ENCODE data around the gene DBN1.

Gene DBN1

DNA sequence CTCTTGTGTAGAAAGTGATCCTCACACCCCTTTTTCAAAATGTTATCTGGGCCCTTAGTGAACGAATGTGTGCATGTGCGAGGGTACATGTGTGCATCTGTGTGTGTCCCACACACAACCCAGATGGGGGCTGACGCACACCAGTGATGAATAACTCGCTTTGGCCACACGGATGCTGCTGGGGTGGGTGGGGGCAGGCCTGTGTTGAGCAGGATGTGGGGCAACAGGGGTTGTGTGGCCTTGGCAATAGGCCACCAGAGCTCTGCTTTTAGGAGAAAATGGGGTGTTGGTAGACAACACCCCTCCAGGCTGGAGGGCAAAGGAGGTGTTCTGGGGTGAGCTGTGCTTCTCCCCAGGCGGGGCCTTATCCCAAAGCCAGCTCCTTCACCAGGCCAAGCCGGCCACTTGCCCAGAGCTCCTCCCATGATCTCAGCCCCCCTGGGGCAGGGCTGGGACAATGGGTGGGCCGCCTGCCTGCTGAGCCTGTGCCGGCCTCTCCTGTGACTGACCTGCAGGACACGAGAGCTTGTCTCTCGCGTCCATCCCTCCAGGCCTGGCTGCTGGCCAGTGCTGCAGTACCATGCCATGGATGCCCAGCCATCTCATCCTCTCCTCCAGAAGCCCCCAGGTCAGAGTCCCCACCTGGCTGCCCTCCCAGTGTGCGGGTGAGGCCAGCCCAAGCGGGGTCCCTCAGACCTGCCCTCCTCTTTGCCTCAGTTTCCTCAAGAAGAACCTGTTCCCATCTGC is 1.7 kb downstream of the DBN1 start:
- peaks cover 30% of the 10 kb centered on the region for H3K79me1 ChIP-seq (ENCODE audit: low read depth, low read length)
- no peak overlapping the region for H3K14ac ChIP-seq (ENCODE audit: low read length)
- peak overlapping the region; percentile 94 to 96 for H3K4me3 ChIP-seq (ENCODE audit: low read length in 2 of 2)
- no peak overlapping the region for H2AFZ ChIP-seq (ENCODE audit: low read length)
- H2BK5ac ChIP-seq (ENCODE audit: low read length), result peak overlapping the region; percentile 95
- peaks cover 39 to 58% of the 10 kb centered on the region in 2 donors for H3K36me3 ChIP-seq (replicated peaks in 1 of 2; ENCODE audit: control insufficient read depth in 2 of 2, insufficient read depth in 2 of 2, low read length in 2 of 2)
- no peak overlapping the region for H3K23ac ChIP-seq (ENCODE audit: low read depth, low read length, poor library complexity)
- peak overlapping the region; percentile 38 for H3K27ac ChIP-seq (replicated peaks; ENCODE audit: low read length)
- peak overlapping the region; percentile 68 for H2AK5ac ChIP-seq (ENCODE audit: low read depth, low read length)
- peak overlapping the region; percentile 87 for H3K4me2 ChIP-seq (ENCODE audit: insufficient read depth, low read length, poor library complexity, severe bottlenecking)
- H4K8ac ChIP-seq (ENCODE audit: low read depth, low read length), result no peak overlapping the region
- no peak overlapping the region for H4K91ac ChIP-seq (ENCODE audit: low read depth, low read length, poor library complexity)
- WGBS, 2 donors (ENCODE audit: extremely low coverage in 2 of 2, insufficient read length in 2 of 2, insufficient replicate concordance in 1 of 2), result no CpG with 5 or more reads among the region's 14 CpGs
- H2BK12ac ChIP-seq (ENCODE audit: low read length), result no peak overlapping the region
- peaks cover 0 to 3% of the 10 kb centered on the region in 2 donors for H3K9me3 ChIP-seq (replicated peaks in 1 of 2; ENCODE audit: control insufficient read depth in 2 of 2, insufficient read depth in 1 of 2, low read depth in 1 of 2, low read length in 2 of 2)
- no peak overlapping the region for H3K4ac ChIP-seq (ENCODE audit: low read length)
- peak overlapping the region; percentile 95 for H3K9ac ChIP-seq (ENCODE audit: low read depth, low read length, poor library complexity)
- H3K18ac ChIP-seq (ENCODE audit: low read length), result peak overlapping the region; percentile 99
- H3K4me1 ChIP-seq (ENCODE audit: control insufficient read depth in 2 of 2, insufficient read depth in 1 of 2, low read depth in 1 of 2, low read length in 2 of 2), result peaks cover 41 to 44% of the 10 kb centered on the region in 2 donors
- peak overlapping the region; percentile 93 for H2BK120ac ChIP-seq (ENCODE audit: low read depth, low read length)
- H2BK15ac ChIP-seq (ENCODE audit: low read length), result no peak overlapping the region
- no peak for DNase-seq (ENCODE audit: low spot score)
- H3K27me3 ChIP-seq (ENCODE audit: control insufficient read depth in 3 of 3, insufficient read depth in 3 of 3, low read depth in 1 of 3, low read length in 3 of 3), result no peaks in the 10 kb centered on the region

DNA sequence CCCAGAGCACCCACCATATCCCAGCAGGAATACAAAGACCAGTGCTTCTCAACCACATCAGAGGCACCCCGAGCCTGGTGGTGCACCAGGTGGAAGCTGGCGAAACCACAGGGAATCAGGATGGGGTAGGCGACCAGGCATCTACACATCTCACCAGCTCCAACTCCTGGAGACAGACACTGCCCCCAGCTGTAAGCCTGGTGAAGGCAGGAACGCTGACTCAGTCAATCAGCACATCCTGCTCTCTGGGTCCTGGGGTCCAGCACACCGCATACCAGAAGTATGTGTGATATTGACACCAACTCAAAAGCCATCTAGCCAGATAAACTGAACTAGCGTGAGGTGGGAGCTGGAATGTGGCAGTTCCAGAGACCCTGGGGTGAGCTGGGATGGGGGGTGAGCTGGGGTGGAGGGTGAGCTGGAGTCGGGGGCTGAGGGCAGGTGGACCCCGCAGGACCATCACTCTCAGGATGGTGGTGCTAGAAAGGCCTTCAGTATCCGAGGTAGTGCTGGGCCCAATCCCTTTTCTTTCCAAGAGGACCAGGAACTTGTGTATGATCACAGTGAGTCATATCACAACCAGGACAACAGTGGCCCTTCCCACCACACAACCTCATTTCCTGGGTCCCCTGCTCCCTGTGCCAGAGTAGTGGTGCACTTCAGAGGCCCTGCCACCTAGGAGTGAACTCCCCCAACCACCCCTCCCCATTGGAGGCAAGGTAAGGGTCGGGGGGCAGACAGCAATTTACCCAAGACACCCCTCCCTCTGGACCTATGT is 2.5 kb downstream of the DBN1 start:
- H3K36me3 ChIP-seq (replicated peaks in 1 of 2; ENCODE audit: control insufficient read depth in 2 of 2, insufficient read depth in 2 of 2, low read length in 2 of 2), result peaks cover 47 to 67% of the 10 kb centered on the region in 2 donors

DNA sequence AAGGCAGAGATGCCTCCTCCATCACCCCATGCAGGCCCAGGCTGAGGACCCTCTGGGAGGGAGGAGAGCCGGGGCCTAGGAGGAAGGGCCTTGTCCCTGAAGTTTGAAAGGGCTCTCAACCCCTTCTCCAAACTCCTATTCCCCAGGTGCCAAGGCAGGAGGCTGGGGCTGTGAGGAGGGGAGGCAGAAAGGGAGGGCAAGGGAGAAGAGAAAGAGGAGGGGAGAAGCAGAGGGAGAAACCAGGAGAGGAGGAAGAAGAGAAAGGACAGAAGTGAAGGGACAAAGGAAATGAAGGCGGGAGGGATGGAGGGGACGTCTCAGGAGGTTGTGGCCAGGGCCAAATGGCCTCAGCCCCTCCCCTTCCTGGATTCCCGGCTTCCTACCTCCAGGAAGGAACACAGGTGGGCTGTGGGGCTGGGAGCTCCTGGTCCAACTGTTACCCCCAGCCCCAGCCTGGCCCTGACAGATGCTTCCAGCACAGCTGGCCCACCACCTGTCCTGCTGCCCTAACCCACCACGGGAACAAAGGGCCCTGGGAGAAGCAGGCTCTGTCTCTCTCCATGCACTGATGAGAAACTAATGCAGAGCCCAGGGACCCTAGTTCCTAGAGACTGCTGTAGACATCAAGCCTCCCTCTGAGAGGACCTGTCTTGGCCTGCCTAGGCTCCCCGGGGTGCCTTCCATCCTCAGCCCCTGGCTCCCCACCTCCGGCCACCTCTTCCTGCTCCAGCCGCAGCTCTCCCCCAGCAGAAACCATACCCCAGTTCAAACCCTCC is 3.5 kb downstream of the DBN1 start:
- no peak overlapping the region for H2BK12ac ChIP-seq (ENCODE audit: low read length)
- peak overlapping the region; percentile 73 for H3K18ac ChIP-seq (ENCODE audit: low read length)
- no peak overlapping the region for H3K14ac ChIP-seq (ENCODE audit: low read length)
- peak overlapping the region; percentile 33 for H3K27ac ChIP-seq (replicated peaks; ENCODE audit: low read length)
- H2BK120ac ChIP-seq (ENCODE audit: low read depth, low read length), result no peak overlapping the region
- no peak overlapping the region for H3K4me2 ChIP-seq (ENCODE audit: insufficient read depth, low read length, poor library complexity, severe bottlenecking)
- H3K4me3 ChIP-seq (ENCODE audit: low read length in 2 of 2), result no peak overlapping the region
- peak overlapping the region; percentile 33 for H2AK5ac ChIP-seq (ENCODE audit: low read depth, low read length)
- H3K4ac ChIP-seq (ENCODE audit: low read length), result no peak overlapping the region
- no peak for DNase-seq (ENCODE audit: low spot score)
- no peak overlapping the region for H2BK15ac ChIP-seq (ENCODE audit: low read length)
- H3K36me3 ChIP-seq (replicated peaks in 1 of 2; ENCODE audit: control insufficient read depth in 2 of 2, insufficient read depth in 2 of 2, low read length in 2 of 2), result peaks cover 54 to 77% of the 10 kb centered on the region in 2 donors
- no CpG with 5 or more reads among the region's 8 CpGs for WGBS, 2 donors (ENCODE audit: extremely low coverage in 2 of 2, insufficient read length in 2 of 2, insufficient replicate concordance in 1 of 2)
- no peak overlapping the region for H4K91ac ChIP-seq (ENCODE audit: low read depth, low read length, poor library complexity)
- peak overlapping the region; percentile 64 for H3K9ac ChIP-seq (ENCODE audit: low read depth, low read length, poor library complexity)
- H2AFZ ChIP-seq (ENCODE audit: low read length), result no peak overlapping the region
- H3K79me1 ChIP-seq (ENCODE audit: low read depth, low read length), result peaks cover 33% of the 10 kb centered on the region
- H3K9me3 ChIP-seq (replicated peaks in 1 of 2; ENCODE audit: control insufficient read depth in 2 of 2, insufficient read depth in 1 of 2, low read depth in 1 of 2, low read length in 2 of 2), result peaks cover 12 to 13% of the 10 kb centered on the region in 2 donors
- H3K4me1 ChIP-seq (ENCODE audit: control insufficient read depth in 2 of 2, insufficient read depth in 1 of 2, low read depth in 1 of 2, low read length in 2 of 2), result peaks cover 41 to 44% of the 10 kb centered on the region in 2 donors
- no peaks in the 10 kb centered on the region for H3K27me3 ChIP-seq (ENCODE audit: control insufficient read depth in 3 of 3, insufficient read depth in 3 of 3, low read depth in 1 of 3, low read length in 3 of 3)
- no peak overlapping the region for H3K23ac ChIP-seq (ENCODE audit: low read depth, low read length, poor library complexity)
- peak overlapping the region; percentile 40 for H2BK5ac ChIP-seq (ENCODE audit: low read length)
- H4K8ac ChIP-seq (ENCODE audit: low read depth, low read length), result no peak overlapping the region

More for the DNA sequence above, 2.5 kb downstream of the DBN1 start:
- no peak overlapping the region for H4K8ac ChIP-seq (ENCODE audit: low read depth, low read length)
- no peak overlapping the region for H2AFZ ChIP-seq (ENCODE audit: low read length)
- H3K9me3 ChIP-seq (replicated peaks in 1 of 2; ENCODE audit: control insufficient read depth in 2 of 2, insufficient read depth in 1 of 2, low read depth in 1 of 2, low read length in 2 of 2), result peaks cover 6 to 8% of the 10 kb centered on the region in 2 donors
- WGBS, 2 donors (ENCODE audit: extremely low coverage in 2 of 2, insufficient read length in 2 of 2, insufficient replicate concordance in 1 of 2), result no CpG with 5 or more reads among the region's 10 CpGs
- H2BK15ac ChIP-seq (ENCODE audit: low read length), result no peak overlapping the region
- H4K91ac ChIP-seq (ENCODE audit: low read depth, low read length, poor library complexity), result no peak overlapping the region
- peak overlapping the region; percentile 59 for H3K14ac ChIP-seq (ENCODE audit: low read length)
- no peak overlapping the region for H2BK120ac ChIP-seq (ENCODE audit: low read depth, low read length)
- no peak overlapping the region for H3K4ac ChIP-seq (ENCODE audit: low read length)
- H3K27ac ChIP-seq (replicated peaks; ENCODE audit: low read length), result peak overlapping the region; percentile 33
- peak overlapping the region; percentile 29 for H3K18ac ChIP-seq (ENCODE audit: low read length)
- H2BK5ac ChIP-seq (ENCODE audit: low read length), result peak overlapping the region; percentile 40
- no peaks in the 10 kb centered on the region for H3K27me3 ChIP-seq (ENCODE audit: control insufficient read depth in 3 of 3, insufficient read depth in 3 of 3, low read depth in 1 of 3, low read length in 3 of 3)
- H3K23ac ChIP-seq (ENCODE audit: low read depth, low read length, poor library complexity), result peak overlapping the region; percentile 13
- DNase-seq (ENCODE audit: low spot score), result no peak
- H3K9ac ChIP-seq (ENCODE audit: low read depth, low read length, poor library complexity), result peak overlapping the region; percentile 56
- peaks cover 33% of the 10 kb centered on the region for H3K79me1 ChIP-seq (ENCODE audit: low read depth, low read length)
- peak overlapping the region; percentile 87 for H3K4me2 ChIP-seq (ENCODE audit: insufficient read depth, low read length, poor library complexity, severe bottlenecking)
- peak overlapping the region; percentile 38 for H2AK5ac ChIP-seq (ENCODE audit: low read depth, low read length)
- H2BK12ac ChIP-seq (ENCODE audit: low read length), result no peak overlapping the region
- H3K4me3 ChIP-seq (ENCODE audit: low read length in 2 of 2), result peak overlapping the region; percentile 3 to 94
- H3K4me1 ChIP-seq (ENCODE audit: control insufficient read depth in 2 of 2, insufficient read depth in 1 of 2, low read depth in 1 of 2, low read length in 2 of 2), result peaks cover 41 to 44% of the 10 kb centered on the region in 2 donors
